AG09319 (cell line): Measurements from ENCODE around the gene CCDC138.

Experiments used
- DNase-seq: peaks from one replicate; pipeline ENCODE4 v3.0.0-alpha.2; 2010; ENCODE audit warnings: low read depth; ENCODE audit errors: extremely low read depth
- TF ChIP-seq, protein P1 (sequence below): IDR thresholded peaks from 2 replicates; pipeline ENCODE4 v1.5.1; 2011; ENCODE audit warnings: low read depth, mild to moderate bottlenecking, inconsistent platforms, low read length, moderate library complexity

The CCDC138 gene

DNA sequence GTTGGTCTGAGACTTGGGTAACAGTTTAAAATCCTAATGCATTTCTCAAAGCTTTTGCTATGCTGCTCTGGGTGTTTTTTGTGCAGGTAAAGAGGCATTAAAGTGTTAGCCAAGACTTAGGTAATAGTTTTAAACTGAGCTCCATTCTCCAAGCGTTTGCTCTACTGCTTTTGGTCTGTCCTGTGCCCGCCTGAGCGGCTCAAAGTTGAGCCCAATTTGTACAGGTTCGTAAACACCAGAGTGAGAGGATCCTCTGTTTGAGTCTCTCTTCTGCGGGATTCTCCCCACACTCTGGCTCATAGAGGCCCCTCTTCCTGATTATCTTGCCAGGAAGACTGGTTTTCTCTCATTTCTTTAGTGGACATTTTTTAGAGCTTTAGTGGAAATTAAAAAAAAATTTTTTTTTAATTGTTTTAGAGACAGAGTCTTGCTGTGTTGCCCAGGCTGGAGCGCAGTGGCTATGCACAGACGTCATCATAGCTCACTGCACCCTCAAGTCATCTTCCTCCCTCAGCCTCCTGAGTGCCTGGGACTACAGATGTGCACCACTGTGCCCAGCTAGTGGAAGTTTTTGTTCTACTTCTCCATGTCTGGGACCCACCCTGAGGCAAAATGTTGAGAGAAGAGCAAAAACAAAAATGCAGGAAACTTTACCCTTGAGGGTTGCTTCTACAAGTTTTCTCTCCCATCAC lies 16.6 kb downstream of the CCDC138 start:
- TF ChIP-seq, protein P1, sequence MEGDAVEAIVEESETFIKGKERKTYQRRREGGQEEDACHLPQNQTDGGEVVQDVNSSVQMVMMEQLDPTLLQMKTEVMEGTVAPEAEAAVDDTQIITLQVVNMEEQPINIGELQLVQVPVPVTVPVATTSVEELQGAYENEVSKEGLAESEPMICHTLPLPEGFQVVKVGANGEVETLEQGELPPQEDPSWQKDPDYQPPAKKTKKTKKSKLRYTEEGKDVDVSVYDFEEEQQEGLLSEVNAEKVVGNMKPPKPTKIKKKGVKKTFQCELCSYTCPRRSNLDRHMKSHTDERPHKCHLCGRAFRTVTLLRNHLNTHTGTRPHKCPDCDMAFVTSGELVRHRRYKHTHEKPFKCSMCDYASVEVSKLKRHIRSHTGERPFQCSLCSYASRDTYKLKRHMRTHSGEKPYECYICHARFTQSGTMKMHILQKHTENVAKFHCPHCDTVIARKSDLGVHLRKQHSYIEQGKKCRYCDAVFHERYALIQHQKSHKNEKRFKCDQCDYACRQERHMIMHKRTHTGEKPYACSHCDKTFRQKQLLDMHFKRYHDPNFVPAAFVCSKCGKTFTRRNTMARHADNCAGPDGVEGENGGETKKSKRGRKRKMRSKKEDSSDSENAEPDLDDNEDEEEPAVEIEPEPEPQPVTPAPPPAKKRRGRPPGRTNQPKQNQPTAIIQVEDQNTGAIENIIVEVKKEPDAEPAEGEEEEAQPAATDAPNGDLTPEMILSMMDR, result no peak
- no peak for DNase-seq

DNA sequence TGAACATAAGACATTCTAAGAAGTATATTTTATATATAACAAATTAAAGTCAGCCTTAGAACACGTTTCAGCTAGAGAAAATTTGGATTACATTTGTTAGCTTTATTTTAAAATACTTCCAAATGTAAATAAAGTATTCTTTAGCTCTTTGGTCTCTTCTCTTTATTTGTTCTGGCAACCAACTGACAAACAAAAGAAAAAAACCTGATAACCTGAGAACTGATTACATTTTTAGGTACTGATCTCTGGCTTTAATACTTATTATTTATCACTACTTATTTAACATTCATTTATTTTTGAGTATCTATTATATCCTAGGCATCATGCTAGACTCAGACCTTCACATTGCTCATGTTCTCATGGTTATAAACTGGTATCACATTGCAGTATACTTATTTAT lies 18.5 kb downstream of the CCDC138 start:
- TF ChIP-seq, protein P1, result no peak
- no peak for DNase-seq

DNA sequence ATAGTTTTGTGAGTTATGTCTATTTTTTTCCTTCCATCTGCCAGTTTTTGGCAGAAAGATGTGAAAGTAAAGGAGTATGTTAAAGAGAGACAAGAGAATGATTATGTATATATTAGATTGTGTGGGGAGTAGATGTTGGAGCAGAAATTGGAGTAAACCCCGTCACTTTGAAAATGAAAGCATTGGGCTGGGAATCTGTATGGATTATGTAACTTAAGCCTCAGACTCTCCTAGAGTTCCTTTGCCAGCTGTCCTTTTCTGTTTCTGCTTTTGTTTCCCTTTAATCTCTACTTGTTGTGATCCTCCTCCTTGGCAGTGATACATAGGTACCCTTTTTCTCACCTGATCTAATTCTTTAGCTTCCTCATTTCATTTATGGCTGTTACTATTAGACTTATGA lies 19.2 kb downstream of the CCDC138 start:
- no peak for DNase-seq
- TF ChIP-seq, protein P1, result no peak

DNA sequence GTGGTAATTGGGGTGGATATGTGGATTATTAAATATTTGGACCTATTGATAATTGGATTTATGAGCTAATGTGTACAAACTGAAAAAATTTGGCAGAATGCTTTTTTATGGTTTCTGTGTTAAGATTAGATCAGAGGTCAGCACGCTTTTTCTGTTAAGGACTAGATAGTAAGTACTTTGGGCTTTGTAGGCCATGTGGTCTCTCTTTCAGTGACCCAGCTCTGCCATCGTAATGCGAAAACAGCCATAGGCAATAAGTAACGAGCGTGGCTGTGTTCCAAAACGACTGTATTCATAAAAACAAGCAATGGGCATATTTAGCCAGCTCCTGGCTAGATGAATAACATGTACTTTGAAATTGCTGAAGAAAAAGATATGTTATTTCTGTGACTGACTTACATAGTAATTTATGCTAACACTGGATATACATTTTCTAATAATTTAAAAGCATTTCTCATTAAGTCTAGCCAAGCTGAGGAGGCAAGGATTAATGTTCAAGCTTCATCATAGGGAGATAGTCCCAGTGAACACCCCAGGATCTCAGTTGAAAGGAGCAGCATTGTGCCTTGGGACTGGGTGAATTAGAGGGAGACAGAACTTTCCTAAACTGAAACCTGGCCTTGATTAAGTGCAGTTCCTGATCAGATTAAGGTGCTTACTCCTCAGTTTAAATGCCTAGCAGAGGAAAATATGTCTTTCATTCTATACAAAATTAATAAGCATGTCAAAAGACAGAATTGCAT lies 20.0 kb downstream of the CCDC138 start:
- TF ChIP-seq, protein P1, result no peak

DNA sequence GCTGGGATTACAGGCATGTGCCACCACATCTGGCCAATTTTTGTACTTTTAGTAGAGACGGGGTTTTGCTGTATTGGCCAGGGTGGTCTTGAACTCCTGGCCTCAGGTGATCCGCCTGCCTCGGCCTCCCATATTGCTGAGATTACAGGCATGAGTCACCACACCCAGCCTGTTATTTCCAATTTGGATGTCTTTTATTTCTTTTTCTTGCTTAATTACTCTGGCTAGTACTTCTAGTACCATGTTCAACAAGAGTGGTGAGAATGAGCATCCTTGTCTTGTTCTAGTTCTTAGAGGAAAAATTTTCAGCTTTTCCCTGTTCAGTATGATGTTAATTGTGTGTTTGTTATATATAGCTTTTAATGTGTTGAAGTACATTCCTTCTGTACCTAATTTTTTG lies 23.4 kb downstream of the CCDC138 start:
- TF ChIP-seq, protein P1, result no peak
- no peak for DNase-seq

More for the DNA sequence above, 20.0 kb downstream of the CCDC138 start:
- DNase-seq, result no peak

DNA sequence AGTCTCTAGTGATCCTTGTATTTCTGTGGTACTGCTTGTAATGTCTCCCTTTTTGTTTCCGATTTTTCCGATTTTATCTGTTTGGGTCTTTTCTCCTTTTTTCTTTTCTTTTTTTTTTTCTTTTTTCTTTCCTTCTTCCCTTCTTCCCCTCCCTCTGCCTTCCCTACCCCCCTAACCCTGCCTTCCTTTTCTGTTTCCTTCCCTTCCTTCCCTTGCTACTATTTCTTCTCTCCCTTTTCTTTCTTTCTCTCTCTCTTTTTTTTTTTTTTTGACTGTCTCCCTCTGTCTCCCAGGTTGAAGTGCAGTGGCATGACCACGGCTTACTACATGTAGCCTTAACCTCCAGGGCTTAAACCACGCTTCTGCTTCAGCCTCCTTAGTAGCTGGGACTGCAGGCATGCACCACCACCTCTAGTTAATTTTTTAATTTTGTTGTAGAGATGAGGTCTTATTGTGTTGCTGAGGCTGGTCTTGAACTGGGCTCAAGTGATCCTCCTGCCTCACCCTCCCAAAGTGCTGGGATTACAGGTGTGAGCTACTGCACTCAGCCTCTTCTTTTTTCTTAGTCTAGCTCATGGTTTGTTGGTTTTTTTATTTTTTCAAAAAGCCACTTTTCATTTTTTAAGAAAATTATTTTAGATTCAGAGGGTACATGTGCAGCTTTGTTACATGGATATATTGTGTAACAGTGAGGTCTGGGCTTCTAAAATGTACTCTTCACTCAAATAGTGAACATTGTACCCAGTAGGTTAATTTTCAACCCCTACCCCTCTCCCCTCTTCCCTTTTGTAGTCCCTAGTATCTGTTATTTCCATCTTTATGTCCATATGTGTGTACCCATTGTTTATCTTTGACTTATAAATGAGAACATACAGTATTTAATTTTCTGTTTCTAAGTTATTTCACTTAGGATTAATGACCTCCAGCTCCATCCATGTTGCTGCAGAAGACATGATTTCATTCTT lies 24.7 kb downstream of the CCDC138 start:
- TF ChIP-seq, protein P1, result no peak
- no peak for DNase-seq
